SK-N-MC (cell line): ENCODE results near the gene CDK4.

Experiments used
- EZH2 ChIP-seq: fragments of 200-600 bp; sonication (generic); IDR thresholded peaks from one replicate; pipeline ENCODE4 v1.6.1; 2017; ENCODE audit warnings: antibody characterized with exemption
- FOXP2 ChIP-seq: optimal IDR thresholded peaks from 2 replicates; pipeline ENCODE3; 2011; ENCODE audit warnings: mild to moderate bottlenecking, moderate library complexity; ENCODE audit not compliant: insufficient read depth; ENCODE audit errors: extremely low read length, control extremely low read depth
- POLR2AphosphoS5 ChIP-seq: IDR thresholded peaks from 2 replicates; pipeline ENCODE4 v1.6.1; 2012; ENCODE audit warnings: mild to moderate bottlenecking, low read depth, low read length, borderline replicate concordance

- no peak for TF ChIP-seq EZH2
- TF ChIP-seq POLR2AphosphoS5 = no peak
- no peak for TF ChIP-seq FOXP2
Observed at GRCh38 chr12:57763881-57764661, 12.0 kb upstream of the CDK4 start.
